ENCODE data around the gene ASXL1. TPM values are rescaled to one million over a fixed set of nuclear protein-coding genes. Genes with fewer than 3 reads are reported as not detected.
"Not testable (repeated sequence)": the region's sequence is repeated elsewhere in the genome, so short reads cannot be mapped to it uniquely, and the experiment has no call there.

The ASXL1 gene
- total RNA-seq, 1 donor from 2014 or later, result 25.0 TPM

- H3K4me1 ChIP-seq, result no peaks in the 10 kb centered on the region
- TF ChIP-seq CTCF (IDR thresholded peaks at IDR 0.05; ENCODE audit: borderline replicate concordance), result no peak
- intact Hi-C loops (cut with micrococcal nuclease), result no loop called here
- H3K9me3 ChIP-seq (replicated peaks), result no peaks in the 10 kb centered on the region
- no peak overlapping the region for H3K4me3 ChIP-seq
- no peaks in the 10 kb centered on the region for H3K36me3 ChIP-seq
- H3K27ac ChIP-seq (replicated peaks), result no peak overlapping the region
- no peaks in the 10 kb centered on the region for H3K27me3 ChIP-seq (ENCODE audit: low read depth)
- no peak for DNase-seq
Observed at GRCh38 chr20:32350421-32350820, 7.7 kb upstream of the ASXL1 start.

DNA sequence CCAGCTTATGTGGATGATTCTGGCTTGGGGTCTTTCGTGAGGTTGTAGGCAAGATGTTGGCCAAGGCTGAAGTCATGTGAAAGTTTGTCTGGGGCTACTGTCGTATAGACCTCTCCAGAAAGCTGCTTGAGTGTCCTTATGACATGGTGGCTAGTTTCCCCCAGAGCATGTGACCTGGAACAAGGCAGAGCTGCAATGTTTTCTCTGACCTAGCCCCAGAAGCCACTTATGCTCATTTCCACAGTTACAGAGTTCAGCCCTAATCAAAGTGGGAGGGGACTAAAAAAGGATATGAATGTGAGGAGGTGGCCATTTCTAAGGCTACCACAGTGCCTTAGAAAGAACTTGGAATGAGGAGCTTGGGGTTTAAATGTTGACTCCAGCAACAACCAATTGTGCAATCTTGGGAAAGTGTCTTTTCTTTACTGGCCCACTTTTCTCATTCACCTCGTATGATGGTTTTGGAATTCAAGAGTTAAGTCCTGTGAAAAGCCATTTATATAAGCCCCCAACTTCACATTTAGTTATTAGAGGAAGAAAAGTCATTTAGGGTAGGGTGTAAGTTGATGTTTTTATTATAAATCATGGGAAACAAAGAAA is 5.9 kb upstream of the ASXL1 start:
- H3K4me3 ChIP-seq, result no peak overlapping the region
- no peak for DNase-seq
- TF ChIP-seq CTCF (IDR thresholded peaks at IDR 0.05; ENCODE audit: borderline replicate concordance), result no peak
- no peaks in the 10 kb centered on the region for H3K36me3 ChIP-seq
- no peak overlapping the region for H3K27ac ChIP-seq (replicated peaks)
- peaks cover 8% of the 10 kb centered on the region for H3K4me1 ChIP-seq
- no peaks in the 10 kb centered on the region for H3K27me3 ChIP-seq (ENCODE audit: low read depth)
- intact Hi-C loops (cut with micrococcal nuclease), result no loop called here
- H3K9me3 ChIP-seq (replicated peaks), result peaks cover 3% of the 10 kb centered on the region

DNA sequence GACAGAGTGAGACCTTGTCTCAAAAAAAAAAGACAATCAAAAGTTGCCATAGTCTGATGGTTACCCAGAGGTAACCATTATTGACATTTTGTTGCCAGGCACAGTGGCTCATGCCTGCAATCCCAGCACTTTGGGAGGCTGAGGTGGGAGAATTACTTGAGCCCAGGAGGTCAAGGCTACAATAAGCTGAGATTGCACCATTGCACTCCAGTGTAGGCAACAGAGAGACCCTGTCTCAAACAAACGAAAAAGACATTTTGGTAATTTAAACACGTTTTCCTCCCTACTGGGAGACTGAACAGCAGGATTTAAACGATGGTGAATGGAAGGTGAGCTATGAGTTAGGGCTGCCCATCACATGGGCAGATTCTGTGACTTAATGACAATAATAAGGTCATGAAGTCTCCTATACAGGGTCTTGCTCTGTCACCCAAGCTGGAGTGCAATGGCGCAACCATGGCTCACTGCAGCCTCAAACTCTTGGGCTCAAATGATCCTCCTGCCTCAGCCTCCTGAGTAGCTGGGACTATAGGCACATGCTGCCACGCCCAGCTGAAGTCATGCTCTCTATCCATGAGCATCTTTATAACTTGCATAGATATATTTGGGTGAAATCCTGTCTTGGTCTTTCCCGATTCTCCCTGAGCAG is 4.2 kb upstream of the ASXL1 start:
- peaks cover 16% of the 10 kb centered on the region for H3K4me1 ChIP-seq
- H3K27ac ChIP-seq (replicated peaks), result no peak overlapping the region
- no peak for DNase-seq
- no peaks in the 10 kb centered on the region for H3K36me3 ChIP-seq
- no peak for TF ChIP-seq CTCF (IDR thresholded peaks at IDR 0.05; ENCODE audit: borderline replicate concordance)
- intact Hi-C loops (cut with micrococcal nuclease), result no loop called here
- peaks cover 3% of the 10 kb centered on the region for H3K9me3 ChIP-seq (replicated peaks)
- H3K4me3 ChIP-seq, result no peak overlapping the region
- H3K27me3 ChIP-seq (ENCODE audit: low read depth), result no peaks in the 10 kb centered on the region

DNA sequence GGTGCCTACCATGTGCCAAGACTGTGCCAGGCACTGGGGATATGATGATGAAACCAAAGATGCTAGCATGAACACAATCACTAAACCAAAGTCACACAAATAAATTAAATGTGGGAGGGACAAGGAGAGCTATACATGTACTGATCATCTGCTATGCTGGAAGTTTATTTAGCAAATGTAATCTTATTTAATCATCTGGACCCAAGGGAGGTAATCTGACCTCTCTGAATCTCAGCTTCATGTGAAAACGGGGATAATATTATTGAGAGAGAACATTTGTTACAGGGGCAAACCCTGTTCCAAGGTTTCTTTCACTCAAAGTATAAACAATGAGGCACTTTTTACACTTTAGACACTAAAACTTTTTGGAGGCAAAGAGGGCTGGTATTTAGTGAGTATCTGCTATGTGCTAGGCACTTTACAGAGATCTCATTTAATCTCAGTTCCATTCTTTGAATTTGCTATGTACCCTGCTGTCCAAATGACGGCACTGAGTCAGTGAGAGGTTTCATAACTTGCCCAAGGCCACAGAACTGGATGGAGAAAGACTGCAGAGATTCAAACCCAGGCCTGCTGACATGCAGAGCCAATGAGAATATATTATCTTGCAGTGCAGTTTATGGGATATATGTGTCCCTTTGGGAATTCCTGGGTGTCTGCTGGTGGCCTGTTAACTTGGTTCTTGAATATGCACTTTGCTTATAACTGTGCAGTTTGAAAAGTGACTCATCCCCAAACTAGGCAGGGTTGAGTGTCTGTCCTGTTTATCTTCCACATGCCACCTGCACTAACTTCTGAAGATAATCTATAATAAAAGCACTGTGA is 3.3 kb upstream of the ASXL1 start:
- no peak for TF ChIP-seq CTCF (IDR thresholded peaks at IDR 0.05; ENCODE audit: borderline replicate concordance)

DNA sequence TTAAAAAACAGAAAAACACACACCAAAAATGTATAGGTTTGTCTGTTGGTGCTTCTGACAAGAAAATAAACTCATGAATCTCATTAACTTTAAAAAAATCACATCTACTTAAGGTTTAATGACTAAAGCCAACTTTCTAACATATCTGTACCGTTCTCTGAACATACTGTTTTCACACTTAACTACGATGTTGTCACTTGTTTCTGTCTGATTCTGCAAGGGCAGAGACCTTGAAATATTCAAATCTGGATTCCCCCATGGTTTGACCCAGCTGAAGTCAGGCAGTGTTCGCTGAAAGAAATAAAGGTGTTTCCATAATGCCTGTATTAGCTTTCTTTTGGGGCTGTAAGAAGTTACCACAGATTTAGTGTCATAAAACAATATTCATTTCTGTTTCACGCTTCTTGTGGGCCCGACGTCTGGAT is 2.7 kb upstream of the ASXL1 start:
- Histone ChIP-seq H3K4me1 (peaks cover 31% of the 10 kb centered on the region), H3K36me3 (no peaks in the 10 kb centered on the region), H3K4me3 (no peak overlapping the region), H3K27ac (replicated peaks) (no peak overlapping the region), H3K27me3 (ENCODE audit: low read depth) (no peaks in the 10 kb centered on the region), H3K9me3 (replicated peaks) (peaks cover 3% of the 10 kb centered on the region)
- DNase-seq, result no peak
- intact Hi-C loops (cut with micrococcal nuclease), result no loop called here
- no peak for TF ChIP-seq CTCF (IDR thresholded peaks at IDR 0.05; ENCODE audit: borderline replicate concordance)

More for the DNA sequence above, 3.3 kb upstream of the ASXL1 start:
- no peaks in the 10 kb centered on the region for H3K36me3 ChIP-seq
- H3K4me1 ChIP-seq, result peaks cover 25% of the 10 kb centered on the region
- H3K4me3 ChIP-seq, result no peak overlapping the region
- no peak overlapping the region for H3K27ac ChIP-seq (replicated peaks)
- peaks cover 3% of the 10 kb centered on the region for H3K9me3 ChIP-seq (replicated peaks)
- no peak for DNase-seq
- H3K27me3 ChIP-seq (ENCODE audit: low read depth), result no peaks in the 10 kb centered on the region
- intact Hi-C loops (cut with micrococcal nuclease), result no loop called here

DNA sequence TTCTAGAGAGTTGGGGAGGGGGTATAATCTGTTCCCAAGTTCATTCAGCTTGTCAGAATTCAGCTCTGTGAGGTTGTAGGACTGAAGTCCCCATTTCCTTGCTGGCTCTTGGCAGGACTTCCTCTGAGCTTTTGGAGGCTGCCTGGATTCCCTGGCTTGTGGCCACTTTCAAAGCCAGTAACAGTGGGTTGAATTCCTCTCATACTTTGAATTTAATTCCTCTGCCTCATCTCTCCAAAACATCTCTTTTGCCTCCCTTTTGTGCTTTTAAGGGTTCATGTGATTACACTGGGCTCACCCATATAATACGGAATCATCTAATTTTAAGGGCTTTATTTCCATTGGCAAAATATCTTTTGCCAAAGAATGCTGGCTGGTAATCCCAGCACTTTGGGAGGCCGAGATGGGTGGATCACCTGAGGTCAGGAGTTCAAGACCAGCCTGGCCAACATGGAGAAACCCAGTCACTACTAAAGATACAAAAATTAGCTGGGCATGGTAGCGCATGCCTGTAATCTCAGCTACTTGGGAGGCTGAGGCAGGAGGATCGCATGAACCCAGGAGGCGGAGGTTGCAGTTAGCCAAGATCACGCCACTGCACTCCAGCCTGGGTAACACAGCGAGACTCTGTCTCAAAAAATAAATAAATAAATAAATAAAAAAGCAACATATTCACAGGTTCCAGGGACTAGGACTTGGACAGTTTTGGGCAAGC is 2.1 kb upstream of the ASXL1 start:
- intact Hi-C loops (cut with micrococcal nuclease); DNase-seq; H3K9me3 ChIP-seq (replicated peaks); H3K36me3 ChIP-seq; H3K4me3 ChIP-seq; H3K27me3 ChIP-seq (ENCODE audit: low read depth); H3K27ac ChIP-seq (replicated peaks): not testable (repeated sequence)
- H3K4me1 ChIP-seq, result peaks cover 37% of the 10 kb centered on the region

All from left ventricle myocardium inferior (tissue), 1 donor.